NCI-H1048 (cell line): ENCODE results near the gene LRRC4C.
"Not testable (repeated sequence)": the region's sequence is repeated elsewhere in the genome, so short reads cannot be mapped to it uniquely, and the experiment has no call there.

Source experiments
- DNase-seq: peaks from one replicate; lab custom pipeline; 2025; lab: John Stamatoyannopoulos, UW

The LRRC4C gene

DNA sequence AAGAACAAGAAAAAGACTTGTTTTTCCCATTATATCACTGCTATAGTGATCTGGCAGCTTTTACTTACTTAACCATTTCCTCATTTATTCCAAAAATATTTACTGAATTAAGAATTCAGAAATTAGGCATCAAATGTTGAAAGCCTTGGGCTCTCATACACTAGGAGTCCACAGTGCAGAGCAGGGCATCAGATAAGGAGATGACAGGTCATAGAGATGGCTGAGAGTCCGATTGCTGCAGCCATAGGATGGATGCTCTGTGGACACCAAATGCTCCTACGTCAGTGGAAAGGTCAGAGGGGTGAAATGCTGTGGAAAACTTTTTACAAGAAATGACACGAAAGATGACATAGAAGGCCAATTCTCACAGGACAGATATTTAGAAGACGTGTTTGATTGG is 771.1 kb downstream of the LRRC4C start:
- no peak for DNase-seq

DNA sequence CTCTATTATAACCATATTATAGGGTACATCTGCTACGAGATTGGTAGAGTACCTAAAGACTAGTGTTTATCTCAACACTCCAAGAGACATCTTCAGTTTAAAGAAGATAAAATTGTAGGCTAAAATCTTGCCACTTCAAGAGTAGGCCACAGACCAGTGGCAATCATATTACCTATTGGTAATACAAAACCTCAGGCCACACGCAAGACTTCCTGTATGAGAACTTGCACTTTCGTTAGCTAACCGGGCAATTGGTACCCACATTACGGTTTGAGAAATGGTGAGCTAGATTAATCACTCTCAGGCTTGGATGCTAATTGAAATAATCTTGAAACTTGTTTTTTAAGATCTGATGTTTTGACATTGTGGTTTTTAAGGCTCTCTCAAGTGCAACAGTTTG is 772.7 kb downstream of the LRRC4C start:
- no peak for DNase-seq

DNA sequence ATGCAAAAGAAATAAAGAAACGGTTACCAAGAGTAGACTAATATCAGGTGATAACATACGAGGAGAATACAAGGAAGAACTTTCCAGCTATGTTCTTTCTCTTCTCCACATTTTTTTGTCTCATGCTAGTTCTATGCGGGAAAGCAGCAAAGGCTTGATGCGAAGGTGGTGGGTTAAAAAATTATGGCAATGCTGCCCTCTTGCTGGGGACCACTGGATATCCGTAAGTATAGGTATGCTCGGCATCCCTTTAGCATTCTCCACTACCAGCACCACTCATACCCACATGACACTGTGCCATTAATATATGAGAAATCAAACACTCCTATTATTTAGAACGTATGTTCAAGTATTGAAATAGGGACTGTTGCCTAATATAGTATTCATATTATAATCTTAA is 776.4 kb downstream of the LRRC4C start:
- no peak for DNase-seq

DNA sequence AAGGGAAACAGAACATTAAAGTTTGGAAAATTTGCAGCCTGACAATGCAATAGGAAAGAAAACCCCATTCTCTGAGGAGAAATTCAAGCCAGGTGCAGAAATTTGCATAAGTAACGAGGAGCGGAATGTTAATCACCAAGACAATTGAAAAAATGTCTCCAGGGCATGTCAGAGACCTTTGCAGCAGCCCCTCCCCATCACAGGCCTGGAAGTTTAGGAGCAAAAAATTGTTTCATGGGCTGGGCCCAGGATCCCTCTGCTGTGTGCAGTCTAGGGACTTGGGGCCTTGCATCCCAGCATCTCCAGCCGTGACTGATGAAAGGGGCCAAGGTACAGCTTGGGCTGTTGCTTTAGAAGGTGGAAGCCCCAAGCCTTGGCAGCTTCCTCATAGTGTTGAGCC is 780.2 kb downstream of the LRRC4C start:
- no peak for DNase-seq

GRCh38 chr11:40647295-40647694 is 812.2 kb downstream of the LRRC4C start:
- DNase-seq, result no peak

DNA sequence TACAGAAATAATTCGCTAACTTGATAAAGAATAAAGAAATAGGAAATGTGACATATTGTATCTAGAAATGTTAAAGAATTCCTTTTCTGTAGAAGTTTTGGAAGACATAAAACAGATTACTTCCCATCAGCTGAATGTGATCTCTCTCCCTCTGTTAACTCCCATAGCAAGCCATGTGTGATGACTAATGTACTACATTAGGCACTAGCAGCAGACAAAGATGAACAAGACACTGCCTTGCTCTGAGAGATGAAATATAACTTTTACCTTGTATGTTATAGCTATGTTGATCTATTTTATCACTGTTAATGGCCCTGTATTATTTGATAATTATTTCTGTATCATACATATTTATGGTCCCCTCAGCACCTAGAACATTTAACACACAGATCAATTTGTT is 817.2 kb downstream of the LRRC4C start:
- DNase-seq, result no peak

GRCh38 chr11:40619654-40620053 is 839.8 kb downstream of the LRRC4C start:
- no peak for DNase-seq

DNA sequence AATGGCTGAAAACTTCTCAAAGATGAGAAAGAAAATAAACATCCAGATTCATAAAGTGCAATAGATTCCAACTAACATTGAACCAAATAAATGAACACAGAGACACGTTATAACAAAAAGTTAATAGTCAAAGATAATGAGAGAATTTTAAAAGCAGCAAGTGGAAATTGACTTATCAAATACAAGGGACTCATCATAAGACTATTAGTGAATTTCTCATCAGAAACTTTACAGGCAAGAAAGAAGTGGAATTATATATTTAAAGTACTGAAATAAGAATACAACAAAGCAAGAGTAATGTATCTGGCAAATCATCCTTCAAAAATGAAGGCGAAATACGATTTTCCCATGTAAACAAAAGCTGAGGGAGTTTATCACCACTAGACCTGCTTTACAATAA is 852.7 kb downstream of the LRRC4C start:
- DNase-seq, result no peak

DNA sequence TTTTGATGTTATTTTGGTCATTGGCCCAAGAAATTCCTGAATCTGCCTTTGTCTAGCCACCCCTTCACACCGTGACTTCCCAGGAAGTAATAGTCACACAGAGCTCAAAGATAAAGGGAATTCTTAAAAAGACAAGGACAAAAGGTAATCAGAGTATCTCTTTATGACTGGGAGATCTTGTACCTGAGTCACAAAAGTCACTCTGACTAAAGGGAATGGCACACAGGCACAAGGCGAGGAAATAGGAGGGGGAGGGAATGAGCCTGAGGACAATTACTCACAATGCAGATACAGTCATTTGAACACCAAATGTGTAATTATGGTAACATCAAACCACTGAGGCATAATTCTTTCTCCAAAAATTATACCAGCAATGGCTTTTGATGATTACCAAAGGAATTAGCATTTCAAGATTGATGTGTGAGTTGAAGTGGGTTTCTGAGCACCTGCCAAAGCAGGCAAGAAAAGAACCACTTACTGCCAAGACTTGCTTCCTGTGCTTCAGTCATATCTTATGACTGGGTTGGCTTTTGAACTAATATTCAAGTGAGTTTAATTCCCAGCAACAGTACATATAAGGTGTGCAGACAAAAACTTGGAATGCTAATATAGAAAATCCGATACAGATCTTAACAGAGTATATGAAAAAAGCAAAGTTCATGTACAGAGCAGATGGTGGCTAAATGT is 856.4 kb downstream of the LRRC4C start:
- DNase-seq, result no peak

DNA sequence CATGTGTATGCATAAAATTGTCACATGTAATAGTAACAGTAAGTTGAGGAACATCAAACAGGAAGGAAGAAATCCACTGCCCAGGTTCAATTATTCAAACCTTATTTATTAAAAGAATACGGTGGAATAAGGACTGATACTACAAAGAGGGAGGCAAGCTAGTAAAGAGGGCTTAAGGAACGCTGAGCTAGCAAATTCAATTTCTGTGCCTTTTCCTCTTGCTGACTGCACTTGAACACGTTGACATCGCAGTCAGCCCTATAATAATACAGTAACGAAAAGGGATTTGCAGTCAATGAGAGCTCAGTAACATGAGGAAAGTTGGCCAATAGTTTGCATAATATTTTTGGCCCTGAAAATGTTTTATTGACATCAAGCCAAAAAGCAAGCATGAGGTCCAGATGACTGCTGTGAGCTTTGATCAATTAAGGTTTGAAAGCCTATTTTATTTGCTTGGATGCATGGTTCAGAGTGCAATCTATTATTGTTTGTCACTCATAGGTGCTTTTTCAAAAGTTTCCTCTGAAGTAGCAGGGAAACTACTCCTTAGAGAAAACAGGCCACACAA is 861.8 kb downstream of the LRRC4C start:
- DNase-seq, result no peak

DNA sequence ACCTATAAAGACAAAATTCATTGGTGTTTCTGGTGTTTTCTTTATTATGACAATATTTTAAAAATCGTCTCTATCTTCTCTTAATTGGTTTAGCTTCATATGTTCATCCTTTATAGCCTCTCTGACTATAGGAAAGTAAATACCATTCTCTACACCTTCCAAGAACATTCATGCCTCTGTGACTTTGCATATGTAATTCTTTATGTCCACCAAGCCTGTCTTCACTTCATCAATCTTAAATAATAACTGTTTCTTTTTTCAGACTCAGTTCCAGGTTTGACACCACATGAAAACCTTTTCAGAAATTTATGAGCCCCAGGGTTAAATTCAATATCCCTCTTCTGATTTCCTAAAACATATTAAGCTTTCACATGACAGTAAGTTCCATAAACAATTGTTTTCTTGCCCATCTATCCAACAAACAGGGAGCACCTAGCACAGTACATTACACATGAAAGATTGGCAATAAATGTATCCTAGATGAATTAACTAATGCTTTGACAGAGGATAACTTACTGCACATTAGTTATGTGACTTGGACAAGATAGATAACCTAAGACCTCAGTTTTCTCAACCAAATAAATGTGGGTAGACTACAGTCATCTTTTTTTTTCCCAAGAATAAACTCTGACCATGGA is 886.1 kb downstream of the LRRC4C start:
- DNase-seq, result no peak

- DNase-seq, result no peak
Measured at GRCh38 chr11:40569947-40570531, 889.4 kb downstream of the LRRC4C start.

DNA sequence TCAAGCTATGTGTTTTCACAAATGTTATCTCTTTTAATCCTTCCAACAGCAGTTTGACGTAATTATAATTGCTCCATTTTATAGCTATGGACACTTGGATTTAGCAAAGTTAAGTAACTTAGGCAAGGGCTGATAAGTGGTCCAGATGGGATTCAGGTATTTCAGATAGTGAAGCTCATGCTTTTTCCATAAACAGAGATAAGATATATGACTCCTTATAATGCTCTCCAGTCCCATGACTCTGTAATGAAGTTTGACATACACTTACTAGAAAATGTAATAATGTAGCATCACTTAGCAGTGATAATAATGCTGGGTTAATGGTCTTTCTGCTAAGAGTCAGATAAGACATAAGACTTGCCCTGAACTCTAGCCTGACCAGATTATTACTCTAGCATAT is 892.1 kb downstream of the LRRC4C start:
- no peak for DNase-seq

DNA sequence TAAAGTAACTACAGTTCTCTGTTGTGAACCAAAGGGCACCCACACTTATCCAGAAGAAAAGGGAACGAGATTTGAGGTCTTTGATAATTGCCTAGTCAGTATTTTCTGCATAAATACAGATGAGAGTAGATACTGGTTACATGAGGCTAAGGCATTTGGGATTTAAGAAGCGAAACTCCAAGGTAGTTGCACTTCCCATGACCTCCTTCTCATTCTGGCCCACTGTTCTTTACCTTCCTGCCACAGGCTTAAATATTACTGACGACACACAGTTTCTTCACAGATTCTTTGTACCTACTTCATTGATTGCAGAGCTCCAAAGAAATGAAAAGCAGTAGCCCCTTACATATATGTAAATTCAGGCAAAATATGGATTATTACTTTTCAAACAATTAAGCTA is 915.3 kb downstream of the LRRC4C start:
- no peak for DNase-seq

DNA sequence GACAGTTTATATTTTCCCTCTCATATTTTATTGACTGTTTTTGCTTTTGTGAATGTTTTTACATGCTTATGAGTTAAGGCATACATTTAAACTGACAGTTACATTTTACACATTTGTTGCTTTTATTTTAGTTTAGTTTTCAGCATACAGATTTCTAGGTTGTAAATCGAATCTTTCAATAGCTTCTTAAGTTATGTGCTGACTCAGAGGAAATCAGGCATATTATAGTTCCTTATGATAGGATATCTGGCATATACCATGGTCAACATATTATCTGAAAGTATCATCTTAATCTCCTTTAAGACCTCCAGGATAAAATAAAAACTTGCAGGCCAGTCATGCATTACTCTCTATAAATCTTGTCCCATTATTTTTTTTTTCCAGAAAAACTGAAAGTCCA is 916.6 kb downstream of the LRRC4C start:
- DNase-seq, result no peak

- DNase-seq, result no peak
Measured at GRCh38 chr11:40537734-40538133, 921.7 kb downstream of the LRRC4C start.

DNA sequence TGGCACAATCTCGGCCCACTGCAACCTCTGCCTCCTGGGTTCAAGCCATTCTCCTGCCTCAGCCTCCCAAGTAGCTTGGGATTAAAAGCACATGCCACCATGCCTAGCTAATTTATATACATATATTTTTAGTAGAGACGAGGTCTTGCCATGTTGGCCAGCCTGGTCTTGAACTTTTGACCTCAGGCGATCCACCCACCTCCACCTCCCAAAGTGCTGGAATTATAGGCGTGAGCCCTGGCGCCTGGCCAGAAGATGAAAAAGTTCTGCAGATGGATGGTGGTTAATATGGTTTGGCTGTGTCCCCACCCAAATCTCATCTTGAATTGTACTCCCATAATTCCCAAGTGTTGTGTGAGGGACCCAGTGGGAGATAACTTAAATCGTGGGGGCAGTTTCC is 937.4 kb downstream of the LRRC4C start:
- DNase-seq, result not testable (repeated sequence)

DNA sequence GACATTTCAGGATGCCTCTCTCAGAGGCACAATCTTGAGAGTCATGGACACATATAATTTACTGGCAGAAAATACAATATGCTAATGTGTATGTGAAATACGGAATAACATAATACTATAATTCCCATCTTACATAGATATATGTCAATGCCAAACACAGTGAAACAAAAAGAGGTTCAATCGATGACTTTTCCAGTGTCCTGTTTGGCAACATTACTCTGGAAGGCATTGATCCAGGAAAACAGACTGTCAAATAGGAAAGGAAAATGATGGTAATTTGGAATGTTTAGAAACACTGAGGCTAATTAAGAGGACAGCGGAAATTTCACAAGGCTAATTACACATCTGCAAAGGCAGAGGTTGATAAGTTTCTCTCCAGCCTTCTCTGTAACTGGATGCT is 942.3 kb downstream of the LRRC4C start:
- DNase-seq, result no peak

- DNase-seq, result no peak
Measured at GRCh38 chr11:40514124-40514523, 945.3 kb downstream of the LRRC4C start.

DNA sequence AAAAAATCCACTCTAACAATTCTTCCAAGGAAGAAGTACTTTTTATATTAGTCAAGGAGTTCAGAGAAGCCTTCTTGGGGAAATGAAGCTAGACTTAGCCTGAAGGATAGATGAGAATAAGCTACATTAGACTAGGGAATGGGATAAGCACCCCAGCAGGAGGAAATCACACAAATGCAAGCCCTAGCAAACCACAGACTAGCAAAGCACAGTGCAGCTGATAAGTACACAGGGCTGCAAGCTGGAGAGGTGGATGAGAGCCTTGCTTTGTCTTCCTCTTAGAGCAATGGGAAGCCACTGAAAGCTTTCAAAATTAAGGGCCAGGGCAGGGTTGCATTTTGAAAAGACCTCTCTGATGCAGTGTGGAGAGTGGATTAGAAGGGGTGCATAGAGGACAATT is 946.2 kb downstream of the LRRC4C start:
- no peak for DNase-seq

DNA sequence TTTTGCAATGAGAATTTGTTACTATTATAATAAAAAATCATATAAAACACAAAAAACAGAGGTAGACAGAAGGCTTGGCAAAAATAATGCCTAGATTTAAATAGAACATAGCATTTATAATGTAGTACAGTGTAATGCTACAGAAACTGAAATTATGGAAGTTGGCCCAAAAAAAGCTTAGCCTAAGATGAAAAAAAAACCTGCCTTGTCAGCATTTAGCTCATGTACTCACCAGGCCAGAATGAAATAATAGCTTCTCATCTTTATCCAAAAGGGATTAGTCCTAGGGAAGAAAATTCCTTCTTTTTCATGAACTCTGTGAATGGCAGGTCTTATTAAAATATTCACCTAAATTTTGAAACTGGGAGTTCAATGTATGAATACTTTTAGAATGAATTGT is 951.1 kb downstream of the LRRC4C start:
- DNase-seq, result no peak

DNA sequence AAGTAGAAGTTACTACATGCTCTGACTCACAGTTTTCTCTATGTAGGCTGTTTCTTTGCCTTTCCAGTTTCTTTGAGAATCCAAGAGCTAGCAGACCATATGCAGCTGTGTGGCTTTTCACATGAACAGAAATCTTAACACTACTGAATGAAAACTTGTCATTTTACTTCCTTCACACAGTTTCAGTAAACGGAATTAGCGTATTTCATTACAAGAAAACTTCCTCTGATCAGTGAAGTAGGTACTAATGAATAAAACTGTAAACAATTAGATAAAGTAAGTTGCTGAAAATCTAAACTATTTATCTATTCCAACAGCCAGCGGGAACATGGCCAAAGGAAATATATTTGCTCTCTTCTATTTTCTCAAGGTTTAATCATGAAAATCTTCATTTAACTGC is 953.2 kb downstream of the LRRC4C start:
- no peak for DNase-seq

GRCh38 chr11:40491341-40491740 is 968.1 kb downstream of the LRRC4C start:
- no peak for DNase-seq
